ENCODE data around the gene SNU13.
"Not testable (repeated sequence)": the region's sequence is repeated elsewhere in the genome, so short reads cannot be mapped to it uniquely, and the experiment has no call there.

DNA sequence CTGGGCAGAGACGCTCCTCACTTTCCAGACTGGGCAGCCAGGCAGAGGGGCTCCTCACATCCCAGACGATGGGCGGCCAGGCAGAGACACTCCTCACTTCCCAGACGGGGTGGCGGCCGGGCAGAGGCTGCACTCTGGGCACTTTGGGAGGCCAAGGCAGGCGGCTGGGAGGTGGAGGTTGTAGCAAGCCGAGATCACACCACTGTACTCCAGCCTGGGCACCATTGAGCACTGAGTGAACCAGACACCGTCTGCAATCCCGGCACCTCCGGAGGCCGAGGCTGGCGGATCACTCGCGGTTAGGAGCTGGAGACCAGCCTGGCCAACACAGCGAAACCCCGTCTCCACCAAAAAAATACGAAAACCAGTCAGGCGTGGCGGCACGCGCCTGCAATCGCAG, 57.1 kb downstream of the SNU13 start:
- not testable (repeated sequence) for TF ChIP-seq EP300, CTCF, POLR2A, POLR2AphosphoS5 (IDR thresholded peaks at IDR 0.05)
